ENCODE data around the gene DEPDC1B.

Gene DEPDC1B

DNA sequence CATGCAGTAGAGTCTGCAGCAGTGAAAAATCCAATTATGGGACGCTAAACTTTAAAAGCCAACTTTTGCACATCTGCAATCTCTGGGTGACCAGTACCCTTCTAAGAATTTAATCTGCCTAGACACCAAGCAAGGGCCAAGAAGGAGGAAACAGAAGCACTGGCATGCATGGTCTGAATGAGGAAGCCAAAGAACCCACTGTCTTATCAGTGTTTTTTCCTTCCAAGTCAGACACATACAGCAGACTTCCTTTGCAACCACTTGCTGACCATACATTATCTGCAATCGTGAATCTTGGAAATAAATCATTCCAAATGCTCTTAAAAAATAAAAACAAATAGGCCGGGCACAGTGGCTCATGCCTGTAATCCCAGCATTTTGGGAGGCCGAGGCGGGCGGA, 65.9 kb downstream of the DEPDC1B start:
- no peak overlapping the region for H3K4me3 ChIP-seq (ENCODE audit: low read depth, low read length)
- H3K36me3 ChIP-seq (ENCODE audit: control insufficient read depth in 2 of 2, insufficient read depth in 1 of 2, low read length in 2 of 2): peaks cover 22 to 74% of the 10 kb centered on the region in 2 experiments
- TF ChIP-seq ZBTB21 (tag by site-specific recombination; IDR thresholded peaks at IDR 0.05): no peak
- TF ChIP-seq, protein P1, sequence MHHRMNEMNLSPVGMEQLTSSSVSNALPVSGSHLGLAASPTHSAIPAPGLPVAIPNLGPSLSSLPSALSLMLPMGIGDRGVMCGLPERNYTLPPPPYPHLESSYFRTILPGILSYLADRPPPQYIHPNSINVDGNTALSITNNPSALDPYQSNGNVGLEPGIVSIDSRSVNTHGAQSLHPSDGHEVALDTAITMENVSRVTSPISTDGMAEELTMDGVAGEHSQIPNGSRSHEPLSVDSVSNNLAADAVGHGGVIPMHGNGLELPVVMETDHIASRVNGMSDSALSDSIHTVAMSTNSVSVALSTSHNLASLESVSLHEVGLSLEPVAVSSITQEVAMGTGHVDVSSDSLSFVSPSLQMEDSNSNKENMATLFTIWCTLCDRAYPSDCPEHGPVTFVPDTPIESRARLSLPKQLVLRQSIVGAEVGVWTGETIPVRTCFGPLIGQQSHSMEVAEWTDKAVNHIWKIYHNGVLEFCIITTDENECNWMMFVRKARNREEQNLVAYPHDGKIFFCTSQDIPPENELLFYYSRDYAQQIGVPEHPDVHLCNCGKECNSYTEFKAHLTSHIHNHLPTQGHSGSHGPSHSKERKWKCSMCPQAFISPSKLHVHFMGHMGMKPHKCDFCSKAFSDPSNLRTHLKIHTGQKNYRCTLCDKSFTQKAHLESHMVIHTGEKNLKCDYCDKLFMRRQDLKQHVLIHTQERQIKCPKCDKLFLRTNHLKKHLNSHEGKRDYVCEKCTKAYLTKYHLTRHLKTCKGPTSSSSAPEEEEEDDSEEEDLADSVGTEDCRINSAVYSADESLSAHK (tag by site-specific recombination; IDR thresholded peaks at IDR 0.05): no peak
- TF ChIP-seq ZNF24 (tag by site-specific recombination; IDR thresholded peaks at IDR 0.05): no peak
- no peak for TF ChIP-seq KLF8 (tag by site-specific recombination; IDR thresholded peaks at IDR 0.05)
- TF ChIP-seq, protein P2, sequence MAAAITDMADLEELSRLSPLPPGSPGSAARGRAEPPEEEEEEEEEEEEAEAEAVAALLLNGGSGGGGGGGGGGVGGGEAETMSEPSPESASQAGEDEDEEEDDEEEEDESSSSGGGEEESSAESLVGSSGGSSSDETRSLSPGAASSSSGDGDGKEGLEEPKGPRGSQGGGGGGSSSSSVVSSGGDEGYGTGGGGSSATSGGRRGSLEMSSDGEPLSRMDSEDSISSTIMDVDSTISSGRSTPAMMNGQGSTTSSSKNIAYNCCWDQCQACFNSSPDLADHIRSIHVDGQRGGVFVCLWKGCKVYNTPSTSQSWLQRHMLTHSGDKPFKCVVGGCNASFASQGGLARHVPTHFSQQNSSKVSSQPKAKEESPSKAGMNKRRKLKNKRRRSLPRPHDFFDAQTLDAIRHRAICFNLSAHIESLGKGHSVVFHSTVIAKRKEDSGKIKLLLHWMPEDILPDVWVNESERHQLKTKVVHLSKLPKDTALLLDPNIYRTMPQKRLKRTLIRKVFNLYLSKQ (tag by site-specific recombination; IDR thresholded peaks at IDR 0.05; ENCODE audit: borderline replicate concordance): no peak
- TF ChIP-seq, protein P3, sequence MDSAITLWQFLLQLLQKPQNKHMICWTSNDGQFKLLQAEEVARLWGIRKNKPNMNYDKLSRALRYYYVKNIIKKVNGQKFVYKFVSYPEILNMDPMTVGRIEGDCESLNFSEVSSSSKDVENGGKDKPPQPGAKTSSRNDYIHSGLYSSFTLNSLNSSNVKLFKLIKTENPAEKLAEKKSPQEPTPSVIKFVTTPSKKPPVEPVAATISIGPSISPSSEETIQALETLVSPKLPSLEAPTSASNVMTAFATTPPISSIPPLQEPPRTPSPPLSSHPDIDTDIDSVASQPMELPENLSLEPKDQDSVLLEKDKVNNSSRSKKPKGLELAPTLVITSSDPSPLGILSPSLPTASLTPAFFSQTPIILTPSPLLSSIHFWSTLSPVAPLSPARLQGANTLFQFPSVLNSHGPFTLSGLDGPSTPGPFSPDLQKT (IDR thresholded peaks at IDR 0.05; ENCODE audit: borderline replicate concordance, low read depth, low read length): no peak
- no peak for TF ChIP-seq ZSCAN16 (tag by site-specific recombination; IDR thresholded peaks at IDR 0.05)
- no peak for TF ChIP-seq ZNF239 (tag by site-specific recombination; IDR thresholded peaks at IDR 0.05)
- no peak for TF ChIP-seq ZNF629 (tag by site-specific recombination; IDR thresholded peaks at IDR 0.05)
- no peak for TF ChIP-seq GLIS2 (tag by site-specific recombination; IDR thresholded peaks at IDR 0.05)
- TF ChIP-seq, protein P4, sequence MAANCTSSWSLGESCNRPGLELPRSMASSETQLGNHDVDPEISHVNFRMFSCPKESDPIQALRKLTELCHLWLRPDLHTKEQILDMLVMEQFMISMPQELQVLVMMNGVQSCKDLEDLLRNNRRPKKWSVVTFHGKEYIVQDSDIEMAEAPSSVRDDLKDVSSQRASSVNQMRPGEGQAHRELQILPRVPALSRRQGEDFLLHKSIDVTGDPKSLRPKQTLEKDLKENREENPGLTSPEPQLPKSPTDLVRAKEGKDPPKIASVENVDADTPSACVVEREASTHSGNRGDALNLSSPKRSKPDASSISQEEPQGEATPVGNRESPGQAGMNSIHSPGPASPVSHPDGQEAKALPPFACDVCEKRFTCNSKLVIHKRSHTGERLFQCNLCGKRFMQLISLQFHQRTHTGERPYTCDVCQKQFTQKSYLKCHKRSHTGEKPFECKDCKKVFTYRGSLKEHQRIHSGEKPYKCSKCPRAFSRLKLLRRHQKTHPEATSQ (tag by site-specific recombination; IDR thresholded peaks at IDR 0.05): no peak
- TF ChIP-seq PRDM1 (tag by site-specific recombination; IDR thresholded peaks at IDR 0.05): no peak
- TF ChIP-seq ZNF514 (tag by site-specific recombination; IDR thresholded peaks at IDR 0.05): no peak
- TF ChIP-seq, protein P5, sequence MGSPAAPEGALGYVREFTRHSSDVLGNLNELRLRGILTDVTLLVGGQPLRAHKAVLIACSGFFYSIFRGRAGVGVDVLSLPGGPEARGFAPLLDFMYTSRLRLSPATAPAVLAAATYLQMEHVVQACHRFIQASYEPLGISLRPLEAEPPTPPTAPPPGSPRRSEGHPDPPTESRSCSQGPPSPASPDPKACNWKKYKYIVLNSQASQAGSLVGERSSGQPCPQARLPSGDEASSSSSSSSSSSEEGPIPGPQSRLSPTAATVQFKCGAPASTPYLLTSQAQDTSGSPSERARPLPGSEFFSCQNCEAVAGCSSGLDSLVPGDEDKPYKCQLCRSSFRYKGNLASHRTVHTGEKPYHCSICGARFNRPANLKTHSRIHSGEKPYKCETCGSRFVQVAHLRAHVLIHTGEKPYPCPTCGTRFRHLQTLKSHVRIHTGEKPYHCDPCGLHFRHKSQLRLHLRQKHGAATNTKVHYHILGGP (tag by site-specific recombination; IDR thresholded peaks at IDR 0.05): no peak
- no peak for TF ChIP-seq ZNF626 (tag by site-specific recombination; IDR thresholded peaks at IDR 0.05)
- TF ChIP-seq ZNF2 (tag by site-specific recombination; IDR thresholded peaks at IDR 0.05): no peak
- no peak for TF ChIP-seq KLF16 (tag by site-specific recombination; IDR thresholded peaks at IDR 0.05)
- no peak for TF ChIP-seq ZFP3 (tag by site-specific recombination; IDR thresholded peaks at IDR 0.05; ENCODE audit: low read depth)
- TF ChIP-seq ZNF133 (tag by site-specific recombination; IDR thresholded peaks at IDR 0.05): no peak
- TF ChIP-seq ZNF561 (tag by site-specific recombination; IDR thresholded peaks at IDR 0.05; ENCODE audit: borderline replicate concordance): no peak
- no peaks in the 10 kb centered on the region for H3K4me1 ChIP-seq (ENCODE audit: control insufficient read depth, insufficient read depth, low read length)
- CTCF ChIA-PET: no interaction called here
- H3K27ac ChIP-seq (ENCODE audit: extremely low read depth, low read depth, low read length): no peak overlapping the region
- no peaks in the 10 kb centered on the region for H3K9me3 ChIP-seq (ENCODE audit: control insufficient read depth, insufficient read depth, low read depth, low read length)
- POLR2A ChIA-PET: no interaction called here
